ENCODE data around the gene CBR3.

Gene CBR3

GRCh38 chr21:36156339-36156814 lies 21.5 kb downstream of the CBR3 start:
- peak; percentile 100 for DNase-seq

- peak; percentile 23 for DNase-seq
Observed at GRCh38 chr21:36156815-36157670, 22.2 kb downstream of the CBR3 start, which contains the start of gene DOP1B. Gene DOP1B, plus strand, starts transcription at chr21:36156824. Its CDS starts 7,910 bp downstream, at chr21:36164734.

DNA sequence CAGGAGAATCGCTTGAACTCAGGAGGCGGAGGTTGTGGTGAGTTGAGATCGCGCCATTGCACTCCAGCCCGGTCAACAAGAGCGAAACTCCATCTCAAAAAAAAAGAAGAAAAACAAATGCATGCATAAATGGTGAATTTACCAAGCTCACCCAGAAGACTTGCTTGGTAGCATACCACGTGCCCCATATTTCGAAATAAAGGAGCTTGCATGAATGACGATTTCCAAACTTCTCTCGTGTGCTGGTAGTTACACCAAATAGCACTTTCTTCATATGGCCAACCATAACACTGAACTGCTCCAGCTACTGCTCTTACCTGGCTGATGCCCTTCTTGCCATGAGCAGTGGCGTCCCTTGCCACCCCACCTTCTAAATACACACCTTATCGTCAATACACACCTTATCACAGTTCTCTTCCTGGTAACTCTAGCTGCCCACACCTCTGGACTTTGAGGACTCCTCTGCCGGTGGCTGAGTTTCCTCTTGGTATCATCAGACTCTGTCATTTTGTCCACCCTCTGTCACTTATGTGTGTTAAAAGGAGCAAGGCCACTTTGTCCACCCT lies 24.6 kb downstream of the CBR3 start:
- no peak for DNase-seq

GRCh38 chr21:36160850-36161178 lies 25.9 kb downstream of the CBR3 start:
- no peak for DNase-seq

- DNase-seq, result no peak
Observed at GRCh38 chr21:36162631-36163030, 27.8 kb downstream of the CBR3 start.

DNA sequence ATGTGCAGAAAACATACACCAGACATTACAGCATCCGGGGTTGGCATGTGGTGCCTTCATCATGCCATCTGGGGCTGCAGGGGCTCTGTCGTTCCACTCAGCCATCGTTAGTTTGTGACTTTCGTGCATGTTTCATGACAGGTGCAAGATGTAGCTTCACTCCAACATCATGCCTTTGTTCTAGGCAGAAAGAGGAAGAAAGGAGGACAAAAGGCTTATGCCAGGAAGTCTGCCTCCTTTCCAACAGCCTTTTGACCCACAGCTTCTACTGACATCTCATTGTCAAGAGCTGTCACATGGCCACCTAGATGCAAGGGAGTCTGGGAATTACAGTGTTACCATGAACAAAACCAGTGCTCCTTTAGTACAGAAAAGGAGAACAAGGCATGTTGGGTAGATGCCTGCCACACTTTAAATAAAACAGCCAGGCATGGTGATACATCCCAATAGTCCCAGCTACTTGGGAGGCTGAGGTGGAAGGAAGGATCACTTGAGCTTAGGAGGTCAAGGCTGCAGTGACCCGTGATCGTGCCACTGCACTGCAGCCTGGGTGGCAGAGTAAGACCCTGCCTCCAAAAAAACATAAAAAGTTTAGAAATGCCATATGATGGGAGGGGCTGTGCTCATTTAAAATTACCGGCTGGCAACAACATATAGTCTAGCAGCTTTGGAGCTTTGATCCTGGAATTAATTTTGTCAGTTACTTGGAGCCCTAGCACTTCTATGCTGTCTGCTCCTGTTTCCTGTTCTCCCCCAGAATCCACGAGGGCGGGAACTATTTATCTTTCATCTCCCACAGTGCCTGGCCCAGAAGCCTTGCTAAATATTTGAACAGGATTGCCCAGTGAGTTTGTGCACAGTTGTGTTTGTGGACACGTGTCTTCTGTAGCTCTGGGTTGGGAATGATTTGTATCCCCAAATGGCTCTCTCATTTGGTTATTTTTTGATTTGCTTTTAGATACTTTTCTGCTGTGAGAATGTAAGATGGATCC lies 29.2 kb downstream of the CBR3 start:
- no peak for DNase-seq

- no peak for DNase-seq
Observed at GRCh38 chr21:36165356-36165755, 30.5 kb downstream of the CBR3 start.

DNA sequence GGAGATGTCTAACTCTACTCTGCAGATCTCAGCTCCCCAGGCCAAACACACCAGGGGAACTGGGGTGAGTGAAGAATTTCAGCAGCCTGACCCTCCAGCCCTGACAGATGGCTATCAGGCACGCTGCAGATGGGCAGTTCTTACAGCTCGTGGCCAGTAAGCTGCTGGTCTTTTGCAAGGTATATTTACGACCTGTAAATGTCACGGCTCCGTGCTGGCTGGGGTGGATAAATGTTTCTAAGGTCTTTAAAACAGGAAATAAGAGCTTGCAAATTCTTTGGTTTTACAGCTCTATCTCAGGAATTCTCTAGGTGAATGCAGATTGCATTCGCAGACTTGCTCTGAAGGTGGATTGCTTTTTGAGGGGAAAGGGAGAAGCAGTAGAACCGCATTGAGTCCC lies 31.8 kb downstream of the CBR3 start:
- no peak for DNase-seq

DNA sequence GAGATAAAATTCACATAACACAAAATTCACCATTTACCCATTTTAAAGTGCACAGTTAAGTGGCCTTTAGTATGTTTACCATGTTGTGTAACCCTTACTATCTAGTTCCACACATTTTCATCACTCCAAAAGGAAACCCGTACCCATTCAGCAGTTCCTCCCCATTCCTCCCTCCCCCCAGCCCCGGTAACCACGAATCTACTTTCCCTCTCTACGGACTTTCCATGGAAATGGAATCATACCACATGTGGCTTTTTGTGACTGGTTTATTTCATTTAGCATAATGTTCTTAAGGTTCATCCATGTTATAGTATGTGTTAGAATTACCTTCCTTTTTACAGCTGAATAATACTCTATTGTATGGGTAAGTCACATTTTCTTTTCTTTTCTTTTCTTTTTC lies 32.7 kb downstream of the CBR3 start:
- no peak for DNase-seq

DNA sequence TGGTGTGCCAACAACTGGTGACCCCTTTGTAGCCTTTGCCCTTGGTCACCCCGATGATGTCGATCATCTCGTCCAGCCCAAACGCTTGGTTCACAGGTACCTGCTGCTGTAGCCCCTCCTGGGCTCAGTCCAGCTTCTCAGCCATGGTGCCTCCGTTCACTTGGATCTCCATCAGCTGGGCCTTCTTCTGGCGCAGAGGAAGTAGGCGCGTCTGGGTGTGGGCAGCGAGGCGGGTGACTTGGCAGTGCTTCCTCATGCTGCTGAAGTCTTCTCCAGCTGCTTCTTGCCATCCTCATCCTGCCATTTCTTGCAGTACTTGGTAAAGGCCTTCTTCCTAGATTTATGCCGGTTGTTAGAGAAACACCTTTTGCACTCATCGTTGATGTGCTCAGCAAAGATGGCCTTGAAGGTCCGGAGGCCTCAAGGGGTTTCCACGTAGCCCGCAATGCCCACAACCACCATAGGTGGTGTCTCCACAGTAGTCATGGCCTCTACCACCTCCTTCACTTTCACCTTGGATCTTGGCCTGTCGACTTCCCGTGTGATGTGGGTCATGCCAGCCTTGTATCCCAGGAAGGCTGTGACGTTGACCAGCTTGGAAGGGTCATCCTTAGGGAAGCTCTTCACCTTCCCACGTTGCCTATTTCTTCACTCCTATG lies 34.7 kb downstream of the CBR3 start:
- no peak for DNase-seq

DNA sequence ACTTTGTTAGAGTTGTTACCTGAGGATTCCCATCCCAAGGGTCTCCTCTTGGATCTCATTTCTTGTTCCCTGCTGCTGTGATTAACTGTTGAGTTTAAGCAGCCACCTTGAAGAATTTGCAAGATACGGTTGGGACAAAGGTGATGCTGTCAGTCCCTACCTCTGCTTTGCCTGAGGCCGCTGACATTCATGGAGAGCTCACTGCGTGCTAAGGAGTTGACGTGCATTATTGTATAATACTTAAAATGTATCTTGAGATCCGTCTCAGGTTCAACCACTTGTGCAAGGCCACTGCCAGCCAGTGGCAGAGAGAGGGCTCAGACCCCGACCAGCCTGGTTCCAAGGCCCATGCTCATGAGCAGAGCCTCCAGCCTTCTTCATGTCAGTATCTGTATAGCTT lies 35.9 kb downstream of the CBR3 start:
- no peak for DNase-seq

DNA sequence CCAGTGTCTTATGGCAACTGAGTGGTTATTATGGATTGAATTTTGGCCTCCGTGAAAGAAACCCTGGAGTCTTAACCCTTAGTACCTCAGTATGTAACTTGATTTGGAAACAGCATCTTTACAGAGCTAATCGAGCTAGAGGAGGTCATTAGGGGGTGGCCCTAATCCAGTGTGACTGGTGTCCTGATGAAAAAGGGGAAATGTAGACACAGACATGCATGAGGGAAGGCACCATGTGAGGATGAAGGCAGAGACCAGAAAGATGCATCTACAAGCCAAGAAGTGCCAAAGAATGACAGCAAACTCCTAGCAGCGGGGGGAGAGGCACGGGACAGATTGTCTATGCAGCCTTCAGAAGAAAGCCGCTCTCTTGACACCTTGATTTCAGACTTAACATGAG lies 36.5 kb downstream of the CBR3 start:
- no peak for DNase-seq

- no peak for DNase-seq
Observed at GRCh38 chr21:36171741-36172331, 37.0 kb downstream of the CBR3 start.

GRCh38 chr21:36174780-36175179 lies 39.9 kb downstream of the CBR3 start:
- DNase-seq, result no peak

- DNase-seq, result no peak
Observed at GRCh38 chr21:36175771-36176565, 41.1 kb downstream of the CBR3 start.

DNA sequence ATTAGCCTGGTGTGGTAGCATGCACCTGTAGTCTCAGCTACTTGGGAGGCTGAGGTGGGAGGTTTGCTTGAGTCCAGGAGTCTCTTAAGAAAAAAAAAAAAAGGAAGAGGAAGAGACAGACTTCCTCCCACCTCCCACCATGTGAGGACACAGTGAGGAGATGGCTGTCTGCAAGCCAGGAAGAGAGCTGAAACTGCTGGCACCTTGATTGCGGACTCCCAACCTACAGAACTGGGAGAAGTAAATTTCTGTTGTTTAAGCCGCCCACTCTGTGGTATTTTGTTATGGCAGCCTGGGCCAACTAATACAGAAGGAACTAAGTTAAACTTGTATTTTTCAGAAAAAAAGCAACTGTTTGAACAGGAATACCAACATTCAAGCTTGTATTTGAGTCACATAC lies 43.5 kb downstream of the CBR3 start:
- no peak for DNase-seq

DNA sequence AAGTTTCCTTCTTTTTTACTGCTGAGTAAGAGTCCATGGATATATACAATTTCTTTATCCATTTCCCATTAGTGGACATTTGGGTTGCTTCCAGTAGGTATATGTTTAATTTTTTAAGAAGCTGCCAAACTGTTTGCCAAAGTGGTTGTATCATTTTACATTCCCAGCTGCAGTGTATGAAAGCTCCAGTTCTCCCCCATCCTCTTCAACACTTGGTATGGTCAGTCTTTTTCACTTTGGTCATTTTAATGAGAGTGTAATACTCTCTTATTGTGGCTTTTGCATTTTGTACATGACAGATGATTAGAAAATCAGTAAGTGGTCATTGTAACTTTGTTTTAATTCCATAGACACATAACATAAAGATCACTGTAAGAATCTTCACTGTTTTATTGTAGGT lies 44.3 kb downstream of the CBR3 start:
- DNase-seq, result no peak

- no peak for DNase-seq
Observed at GRCh38 chr21:36180963-36181362, 46.1 kb downstream of the CBR3 start.

DNA sequence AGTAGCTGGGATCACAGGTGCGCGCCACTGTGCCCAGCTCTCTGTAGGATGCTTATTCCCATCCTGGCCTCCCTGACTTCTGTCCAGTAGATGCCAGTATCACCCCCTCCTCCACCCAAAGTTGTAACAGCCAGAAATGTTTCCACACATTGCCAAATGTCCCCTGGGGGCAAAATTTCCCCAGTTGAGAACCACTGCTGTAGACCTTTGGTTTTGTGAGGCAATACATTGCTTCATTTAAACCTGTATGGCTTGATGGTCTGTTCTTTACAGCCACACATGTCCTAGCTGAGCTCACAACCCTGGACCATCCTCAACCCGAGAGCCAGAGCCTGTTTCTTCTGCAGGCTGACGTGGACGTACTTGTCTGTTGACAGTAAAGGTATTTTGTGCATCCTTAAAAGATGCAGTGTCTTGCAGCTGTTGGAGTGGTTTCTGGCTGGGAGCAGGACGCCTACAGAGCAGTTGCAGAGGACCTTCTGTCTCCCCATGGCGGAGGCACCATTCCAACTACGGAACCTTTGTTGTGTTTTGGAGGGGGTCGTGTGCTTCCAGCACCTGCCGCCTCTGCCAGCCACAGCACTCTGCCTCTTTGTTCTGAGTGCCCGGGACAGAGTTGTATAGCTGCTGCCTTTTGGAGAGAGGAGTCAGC lies 48.4 kb downstream of the CBR3 start:
- DNase-seq, result no peak

- DNase-seq, result no peak
Observed at GRCh38 chr21:36184545-36184944, 49.7 kb downstream of the CBR3 start.

- no peak for DNase-seq
Observed at GRCh38 chr21:36185523-36185922, 50.6 kb downstream of the CBR3 start.
